ENCODE data around the gene AIFM3.

DNA sequence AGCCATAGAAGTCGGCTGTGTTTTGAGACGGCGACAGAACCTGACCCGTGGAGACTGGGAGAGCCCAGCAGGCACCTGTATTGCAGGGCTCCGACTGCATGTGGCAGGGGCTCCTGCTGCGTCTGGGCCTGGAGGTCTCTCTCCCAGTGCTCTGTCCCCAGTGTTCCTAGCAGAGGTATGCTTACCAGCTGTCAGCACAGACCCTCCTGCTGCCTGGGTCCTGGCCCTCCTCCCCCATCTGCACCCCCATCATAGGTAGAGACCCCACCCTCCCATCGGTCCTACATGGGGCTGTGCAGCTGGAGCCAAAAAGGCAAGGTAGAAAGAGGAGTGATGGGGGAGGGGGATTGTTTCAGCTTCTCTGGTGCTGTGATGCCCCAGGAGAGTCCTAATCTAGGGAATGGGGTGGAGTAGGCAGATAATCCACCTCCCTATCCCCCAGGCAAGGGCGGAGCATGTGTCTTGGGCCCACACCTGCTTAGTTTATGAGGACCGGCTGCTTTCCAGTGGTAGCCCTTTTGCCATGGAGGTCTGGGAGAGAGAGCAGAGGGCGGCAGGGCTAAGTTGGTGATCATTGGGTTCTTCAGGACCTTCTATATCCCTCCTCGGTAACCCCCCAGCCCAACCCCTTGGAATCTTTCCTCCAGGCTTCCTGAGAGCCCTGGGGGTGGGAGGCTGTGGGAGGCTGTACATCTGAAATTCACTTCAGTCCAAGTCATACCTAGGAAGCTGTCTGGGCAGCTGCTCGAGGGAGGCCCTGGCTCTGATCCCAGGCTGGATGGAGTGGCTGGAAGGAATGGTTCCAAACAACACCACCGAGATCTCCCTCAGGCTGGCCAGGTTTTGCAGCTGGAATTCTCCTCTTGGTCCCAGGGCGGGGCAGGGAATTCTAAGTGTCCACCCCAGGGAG, 60.0 kb downstream of the AIFM3 start:
- TF ChIP-seq CTCF (IDR thresholded peaks at IDR 0.05; ENCODE audit: low read depth, low read length, poor library complexity, severe bottlenecking), result no peak
- TF ChIP-seq EZH2phosphoT487 (IDR thresholded peaks at IDR 0.05; ENCODE audit: borderline replicate concordance, low read length), result no peak
